Measurements from ENCODE around the gene THSD8. TPM values are rescaled to one million over a fixed set of nuclear protein-coding genes. Genes with fewer than 3 reads are reported as not detected.

The THSD8 gene
- total and polyA plus RNA-seq, 3 donors from 2014 or later, result 3.0 to 27.9 (median 14.0) TPM

GRCh38 chr19:12799742-12800465 is 2.0 kb upstream of the THSD8 start:
- Histone ChIP-seq H3K27me3 (no peaks in the 10 kb centered on the region), H3K27ac (no peak overlapping the region), H3K4me3 (no peak overlapping the region), H3K4me1 (peaks cover 24% of the 10 kb centered on the region), H3K36me3 (ENCODE audit: low read depth, missing control alignments) (no peaks in the 10 kb centered on the region), H3K9me3 (no peaks in the 10 kb centered on the region)
- 88 to 89% methylated on average over 11 to 18 of the region's 18 CpGs for WGBS, 2 donors
- no peak for TF ChIP-seq CTCF (IDR thresholded peaks at IDR 0.05)
- no peak for TF ChIP-seq POLR2A (IDR thresholded peaks at IDR 0.05)
- DNase-seq, result no peak
- intact Hi-C loops (cut with DNase I; ENCODE audit: low total_unique reads), result loop anchor here (10.0 kb wide), 1 partner anchor 65 kb away; the partner anchor contains the start of genes GET3 and TRIR

- no peak for DNase-seq
- no peak overlapping the region for H3K4me3 ChIP-seq
- H3K9me3 ChIP-seq, result no peaks in the 10 kb centered on the region
- H3K27ac ChIP-seq, result no peak overlapping the region
- WGBS, 2 donors, result 43% methylated on average over 1 of the region's 1 CpG; no CpG with 5 or more reads in 1 of the 2 donors
- H3K36me3 ChIP-seq (ENCODE audit: low read depth, missing control alignments), result no peaks in the 10 kb centered on the region
- no peaks in the 10 kb centered on the region for H3K27me3 ChIP-seq
- H3K4me1 ChIP-seq, result peaks cover 24% of the 10 kb centered on the region
- no peak for TF ChIP-seq POLR2A (IDR thresholded peaks at IDR 0.05)
- no peak for TF ChIP-seq CTCF (IDR thresholded peaks at IDR 0.05)
- intact Hi-C loops (cut with DNase I; ENCODE audit: low total_unique reads), result no loop called here
Observed at GRCh38 chr19:12800466-12800770, 1.5 kb upstream of the THSD8 start.

- WGBS, 2 donors, result 4% methylated on average over 11 to 37 of the region's 38 CpGs
- intact Hi-C loops (cut with DNase I; ENCODE audit: low total_unique reads), result no loop called here
- DNase-seq, result peak; percentile 25
Observed at GRCh38 chr19:12800923-12801465, 875 bp upstream of the THSD8 start.

GRCh38 chr19:12802267-12803106 is 618 bp downstream of the THSD8 start:
- no peaks in the 10 kb centered on the region for H3K36me3 ChIP-seq (ENCODE audit: low read depth, missing control alignments)
- WGBS, 2 donors, result 28 to 32% methylated on average over 22 of the region's 22 CpGs
- no peak overlapping the region for H3K27ac ChIP-seq
- peak overlapping the region; percentile 78 to 87 for H3K4me3 ChIP-seq
- TF ChIP-seq POLR2A (IDR thresholded peaks at IDR 0.05), result no peak
- TF ChIP-seq CTCF (IDR thresholded peaks at IDR 0.05), result no peak
- intact Hi-C loops (cut with DNase I; ENCODE audit: low total_unique reads), result no loop called here
- DNase-seq, result no peak
- H3K9me3 ChIP-seq, result no peaks in the 10 kb centered on the region
- peaks cover 17% of the 10 kb centered on the region for H3K4me1 ChIP-seq
- no peaks in the 10 kb centered on the region for H3K27me3 ChIP-seq

More at GRCh38 chr19:12800923-12801465, 875 bp upstream of the THSD8 start:
- Histone ChIP-seq H3K9me3 (no peaks in the 10 kb centered on the region), H3K36me3 (ENCODE audit: low read depth, missing control alignments) (no peaks in the 10 kb centered on the region), H3K27ac (peak overlapping the region; percentile 69 to 70), H3K4me1 (peaks cover 20% of the 10 kb centered on the region), H3K4me3 (peak overlapping the region; percentile 78 to 87), H3K27me3 (no peaks in the 10 kb centered on the region)
- no peak for TF ChIP-seq POLR2A (IDR thresholded peaks at IDR 0.05)
- TF ChIP-seq CTCF (IDR thresholded peaks at IDR 0.05), result no peak

Data from testis (tissue), 3 donors.